Activated B cell treated with CpG ODN at 0.5 μM for 24 hours (primary cell): Measurements from ENCODE around the gene MPG. TPM values are rescaled to one million over a fixed set of nuclear protein-coding genes. Genes with fewer than 3 reads are reported as not detected.

Experiments
- ATAC-seq: fragments of 200-7000 bp; cut with Tn5 transposase; one replicate; pipeline ENCODE4 v1.10.0; 2021; ENCODE audit warnings: low read depth, mild to moderate bottlenecking, moderate library complexity
- CTCF ChIA-PET: fragments of 350-600 bp; sonication (Branson Sonifier 250); formaldehyde crosslinking; loops from one replicate; lab custom pipeline; 2021; ENCODE audit warnings: antibody characterized with exemption; lab: Charles Lee
- POLR2A ChIA-PET: fragments of 350-600 bp; sonication (Branson Sonifier 250); formaldehyde crosslinking; loops from one replicate; lab custom pipeline; 2021; ENCODE audit warnings: antibody characterized with exemption; lab: Charles Lee
- DNase-seq: peaks from one replicate; pipeline ENCODE4 v3.0.0; 2022
- H3K27ac Mint-ChIP-seq: one replicate; pipeline ENCODE4 v1.8.0; 2020; ENCODE audit warnings: mixed read lengths
- H3K27me3 Mint-ChIP-seq: one replicate; pipeline ENCODE4 v1.8.0; 2021; ENCODE audit warnings: mixed read lengths
- H3K36me3 Mint-ChIP-seq: one replicate; pipeline ENCODE4 v1.8.0; 2021; ENCODE audit warnings: low read depth, mixed read lengths
- H3K4me1 Mint-ChIP-seq: one replicate; pipeline ENCODE4 v1.8.0; 2021; ENCODE audit warnings: mixed read lengths
- H3K4me3 Mint-ChIP-seq: one replicate; pipeline ENCODE4 v1.8.0; 2020; ENCODE audit warnings: mild to moderate bottlenecking, mixed read lengths
- H3K9me3 Mint-ChIP-seq: one replicate; pipeline ENCODE4 v1.8.0; 2020; ENCODE audit warnings: mixed read lengths
- CTCF ChIP-seq: fragments of 200-600 bp; IDR thresholded peaks from one replicate; pipeline ENCODE4 v1.8.0; 2022; ENCODE audit warnings: antibody characterized with exemption, mild to moderate bottlenecking
- intact Hi-C: fragments of 100-400 bp; cut with micrococcal nuclease; formaldehyde crosslinking; loops from one replicate; pipeline ENCODE4 v1.15.1; 2024
- total RNA-seq: library from RNA; stranded (reverse); gene quantifications from 2 replicates; pipeline ENCODE4 v1.2.3, GENCODE V29; 2022

The MPG gene
- total RNA-seq, 1 donor from 2014 or later: 51.7 TPM

GRCh38 chr16:114327-114726, 36.3 kb downstream of the MPG start:
- Mint-ChIP-seq H3K9me3 (no peaks in the 10 kb centered on the region), H3K27me3 (no peaks in the 10 kb centered on the region), H3K4me3 (no peak overlapping the region), H3K36me3 (peaks cover 50% of the 10 kb centered on the region), H3K27ac (no peak overlapping the region), H3K4me1 (peaks cover 3% of the 10 kb centered on the region)
- intact Hi-C loops: no loop called here
- CTCF ChIA-PET: no interaction called here
- POLR2A ChIA-PET: no interaction called here
- TF ChIP-seq CTCF: no peak
- ATAC-seq (no peak), DNase-seq (no peak)

- Mint-ChIP-seq H3K36me3 (peaks cover 43% of the 10 kb centered on the region), H3K4me3 (no peak overlapping the region), H3K27me3 (no peaks in the 10 kb centered on the region), H3K4me1 (peaks cover 3% of the 10 kb centered on the region), H3K27ac (no peak overlapping the region), H3K9me3 (no peaks in the 10 kb centered on the region)
- no peak for ATAC-seq
- ChIA-PET CTCF (interaction anchor here (2.7 to 4.0 kb wide), 2 partner anchors 9 to 246 kb away, joined by 18 read pairs; no protein-coding TSS in a partner anchor), POLR2A (no interaction called here)
- no peak for TF ChIP-seq CTCF
- no peak for DNase-seq
- intact Hi-C loops: no loop called here
Measured at GRCh38 chr16:116015-116414, 38.0 kb downstream of the MPG start.

- no peak for TF ChIP-seq CTCF
- CTCF ChIA-PET: interaction anchor here (0.7 to 4.0 kb wide), 8 partner anchors 11 to 244 kb away, joined by 3 to 18 read pairs (median 4); partner anchors contain the start of genes FAM234A and NPRL3
- intact Hi-C loops: loop anchor here (1.0 kb wide), 2 partner anchors 64 to 245 kb away; no protein-coding TSS in a partner anchor
- peak; percentile 46 for DNase-seq
- H3K4me1 Mint-ChIP-seq: peaks cover 3% of the 10 kb centered on the region
- ATAC-seq: peak; percentile 93
- no peak overlapping the region for H3K4me3 Mint-ChIP-seq
- no peaks in the 10 kb centered on the region for H3K27me3 Mint-ChIP-seq
- POLR2A ChIA-PET: no interaction called here
- peaks cover 36% of the 10 kb centered on the region for H3K36me3 Mint-ChIP-seq
- no peak overlapping the region for H3K27ac Mint-ChIP-seq
- no peaks in the 10 kb centered on the region for H3K9me3 Mint-ChIP-seq
Measured at GRCh38 chr16:117379-118365, 39.6 kb downstream of the MPG start.

GRCh38 chr16:118857-119256, 40.8 kb downstream of the MPG start:
- ChIA-PET CTCF (interaction anchor here (1.2 to 4.0 kb wide), 5 partner anchors 12 to 243 kb away, joined by 3 to 18 read pairs (median 5); partner anchors contain the start of gene NPRL3), POLR2A (interaction anchor here (0.6 kb wide), 1 partner anchor 65 kb away, joined by 4 read pairs; no protein-coding TSS in a partner anchor)
- H3K4me1 Mint-ChIP-seq: peaks cover 3% of the 10 kb centered on the region
- intact Hi-C loops: loop anchor here (1.0 kb wide), 1 partner anchor 62 kb away; no protein-coding TSS in a partner anchor
- no peak for DNase-seq
- TF ChIP-seq CTCF: no peak
- no peaks in the 10 kb centered on the region for H3K9me3 Mint-ChIP-seq
- peaks cover 37% of the 10 kb centered on the region for H3K36me3 Mint-ChIP-seq
- no peak overlapping the region for H3K27ac Mint-ChIP-seq
- no peaks in the 10 kb centered on the region for H3K27me3 Mint-ChIP-seq
- no peak overlapping the region for H3K4me3 Mint-ChIP-seq
- ATAC-seq: no peak

GRCh38 chr16:119295-119694, 41.3 kb downstream of the MPG start:
- Mint-ChIP-seq H3K36me3 (peaks cover 37% of the 10 kb centered on the region), H3K27me3 (no peaks in the 10 kb centered on the region), H3K4me1 (peaks cover 3% of the 10 kb centered on the region), H3K9me3 (no peaks in the 10 kb centered on the region), H3K4me3 (no peak overlapping the region), H3K27ac (no peak overlapping the region)
- TF ChIP-seq CTCF: no peak
- ChIA-PET POLR2A (interaction anchor here (0.6 kb wide), 1 partner anchor 64 kb away, joined by 4 read pairs; no protein-coding TSS in a partner anchor), CTCF (interaction anchor here (4.0 kb wide), 1 partner anchor 13 kb away, joined by 18 read pairs; no protein-coding TSS in a partner anchor)
- ATAC-seq (no peak), DNase-seq (no peak)
- intact Hi-C loops: no loop called here
